H1 (cell line): ENCODE results near the gene PRKAG1. TPM values are rescaled to one million over a fixed set of nuclear protein-coding genes. Genes with fewer than 3 reads are reported as not detected.
A peak's percentile ranks its signal among the peaks of the same experiment; 100 is the strongest.

Experiments used
- CBX5 ChIP-seq: fragments of 300-800, 300-1000 bp; sonication (generic); IDR thresholded peaks from 2 replicates; pipeline ENCODE4 v1.7.1; 2016; ENCODE audit warnings: antibody characterized with exemption, low read length, low read depth
- CEBPB ChIP-seq: IDR thresholded peaks from 2 replicates; pipeline ENCODE4 v1.6.1; 2012; ENCODE audit warnings: low read depth, low read length
- CHD2 ChIP-seq: IDR thresholded peaks from 2 replicates; pipeline ENCODE4 v1.6.1; 2012; ENCODE audit warnings: low read length, improper control_type of control experiment
- EGR1 ChIP-seq: IDR thresholded peaks from 2 replicates; pipeline ENCODE4 v1.6.1; 2011; ENCODE audit warnings: low read depth, low read length, borderline replicate concordance
- FOSL1 ChIP-seq: IDR thresholded peaks from 2 replicates; pipeline ENCODE4 v1.6.1; 2011; ENCODE audit warnings: mild to moderate bottlenecking, low read depth, low read length, moderate library complexity; ENCODE audit not compliant: insufficient read depth
- GABPA ChIP-seq: IDR thresholded peaks from 2 replicates; pipeline ENCODE4 v1.6.1; 2011; ENCODE audit warnings: mild to moderate bottlenecking, low read length, moderate library complexity, borderline replicate concordance; ENCODE audit not compliant: insufficient read depth
- HDAC6 ChIP-seq: IDR thresholded peaks from one replicate; pipeline ENCODE4 v1.7.1; 2012; ENCODE audit warnings: low read depth, mild to moderate bottlenecking, inconsistent platforms, low read length, moderate library complexity
- JUND ChIP-seq: IDR thresholded peaks from 2 replicates; pipeline ENCODE4 v1.6.1; 2011; ENCODE audit warnings: mild to moderate bottlenecking, improper control_type of control experiment, low read length
- KDM5A ChIP-seq: fragments of 200-600 bp; IDR thresholded peaks from 2 replicates; pipeline ENCODE4 v1.7.1; 2012; ENCODE audit warnings: mild to moderate bottlenecking, low read length, inconsistent platforms, mixed read lengths
- NRF1 ChIP-seq: IDR thresholded peaks from 2 replicates; pipeline ENCODE4 v1.6.1; 2011; ENCODE audit warnings: mild to moderate bottlenecking, low read depth, low read length, improper control_type of control experiment
- POLR2A ChIP-seq, 2 experiments: IDR thresholded peaks; 1 replicate in 1 of 2; 2 replicates in 1 of 2; pipeline ENCODE4 v1.6.1; 2011; ENCODE audit warnings: low read depth in 2 of 2, low read length in 2 of 2, mild to moderate bottlenecking in 2 of 2; ENCODE audit errors: control extremely low read depth in 1 of 2
- RBBP5 ChIP-seq: IDR thresholded peaks from 2 replicates; pipeline ENCODE4 v1.7.1; 2012; ENCODE audit warnings: low read depth, mild to moderate bottlenecking, inconsistent platforms, low read length, moderate library complexity, borderline replicate concordance
- RNF2 ChIP-seq: fragments of 200-900, 300-1000 bp; sonication (generic); IDR thresholded peaks from 2 replicates; pipeline ENCODE4 v1.7.1; 2016; ENCODE audit warnings: borderline replicate concordance, low read depth, mild to moderate bottlenecking, antibody characterized with exemption, low read length; ENCODE audit not compliant: poor library complexity, severe bottlenecking; ENCODE audit errors: missing control alignments
- RXRA ChIP-seq: IDR thresholded peaks from 2 replicates; pipeline ENCODE4 v1.6.1; 2011; ENCODE audit warnings: low read depth, mild to moderate bottlenecking, low read length, moderate library complexity; ENCODE audit not compliant: insufficient read depth
- SIN3A ChIP-seq, 2 experiments: IDR thresholded peaks in 1 of 2; conservative IDR thresholded peaks in 1 of 2; 2 replicates each; pipeline ENCODE4 v1.6.1; 2011 to 2012; ENCODE audit warnings: low read length in 2 of 2, improper control_type of control experiment in 1 of 2, low read depth in 1 of 2, mild to moderate bottlenecking in 1 of 2
- SIRT6 ChIP-seq: IDR thresholded peaks from one replicate; pipeline ENCODE4 v1.7.1; 2012; ENCODE audit warnings: low read length, inconsistent platforms
- ZNF274 ChIP-seq: IDR thresholded peaks from 2 replicates; pipeline ENCODE4 v1.7.0; 2012; ENCODE audit warnings: low read length, borderline replicate concordance; ENCODE audit errors: extremely low read depth
- polyA plus RNA-seq, 7 experiments: library from polyadenylated mRNA; depleted of rRNA in 3 of 7; stranded (reverse) in 5 of 7; unstranded in 2 of 7; fragments of >200 nt in 5 of 7; fragments of 200-250 nt in 2 of 7; gene quantifications; 1 replicate in 5 of 7; 2 replicates in 1 of 7; 4 replicates in 1 of 7; pipeline versions ENCODE4 v1.2.1 to v1.2.3, GENCODE V29; 2011 to 2013; ENCODE audit warnings: missing spikeins in 2 of 7, mixed read lengths in 2 of 7
- total RNA-seq: library from RNA; stranded (reverse); fragmentation: NEBNext Ultra II Directional; extraction: Animal tissue kit (Norgen Biotek cat#: 25700); gene quantifications from 2 replicates; pipeline ENCODE4 v1.2.1, GENCODE V29; 2021
- TF ChIP-seq, protein P1 (sequence below): IDR thresholded peaks from 2 replicates; pipeline ENCODE4 v1.6.1; 2011; ENCODE audit warnings: low read depth, mild to moderate bottlenecking, low read length; ENCODE audit not compliant: insufficient read depth
- TF ChIP-seq, protein P2 (sequence below): IDR thresholded peaks from 2 replicates; pipeline ENCODE4 v1.6.1; 2011; ENCODE audit warnings: low read length, improper control_type of control experiment
- TF ChIP-seq, protein P3 (sequence below): IDR thresholded peaks from 2 replicates; pipeline ENCODE4 v1.6.1; 2012; ENCODE audit warnings: inconsistent platforms

PRKAG1 gene
- total and polyA plus RNA-seq, 2 of the 8 experiments (the other 6 are each of a cell fraction or from before 2014, with no cell fraction given), result 38.6 to 57.5 TPM

DNA sequence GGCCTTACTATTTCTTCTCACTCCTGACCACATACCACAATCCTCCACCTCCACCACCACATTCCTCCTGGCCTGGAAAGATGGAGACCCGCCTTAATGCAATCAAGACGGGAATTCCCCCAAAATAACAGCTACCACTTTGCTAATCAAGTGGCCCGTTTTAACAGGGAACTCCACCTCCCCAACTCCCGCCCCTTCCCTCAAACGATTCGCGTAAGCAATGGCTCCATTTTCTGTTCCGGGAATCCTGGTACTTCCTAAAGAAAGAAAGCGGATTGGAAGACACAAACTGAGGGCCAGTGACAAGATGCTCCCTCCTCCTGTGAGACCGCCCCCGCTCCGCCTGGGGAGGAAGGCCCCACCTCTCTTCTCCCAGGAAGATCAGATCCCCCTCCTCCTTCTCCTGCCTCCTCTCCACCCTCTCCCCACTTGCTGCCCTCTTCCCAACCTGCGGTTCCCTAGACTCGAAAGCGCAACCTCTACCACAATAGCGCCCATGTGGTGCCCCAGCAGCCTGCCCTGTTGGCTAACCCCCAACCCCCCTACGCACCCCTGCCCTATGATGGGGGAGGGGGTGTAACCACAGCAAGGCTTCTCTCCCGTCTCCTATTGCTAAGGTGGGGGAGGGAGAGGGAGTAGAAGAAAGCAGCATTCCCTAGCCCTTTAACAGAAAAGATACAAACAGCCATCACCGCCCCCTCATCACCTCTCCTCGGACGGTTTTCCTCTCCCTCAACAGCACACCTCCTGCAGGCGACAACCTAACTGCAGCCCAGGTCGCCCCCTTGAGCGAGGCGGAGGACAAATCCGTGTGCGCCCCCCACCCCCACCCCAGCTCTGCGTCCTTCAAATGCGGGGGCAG lies 62.1 kb downstream of the PRKAG1 start (continued):
- peak; percentile 25 to 82; a peak in 2 of 4 replicates for TF ChIP-seq SIN3A (conservative IDR thresholded peaks at IDR 0.05 in 1 of 2, IDR thresholded peaks at IDR 0.05 in 1 of 2; ENCODE audit: low read depth in 1 of 2, low read length in 2 of 2)
- no peak for TF ChIP-seq RBBP5
- no peak for TF ChIP-seq SIRT6
- TF ChIP-seq, protein P1, sequence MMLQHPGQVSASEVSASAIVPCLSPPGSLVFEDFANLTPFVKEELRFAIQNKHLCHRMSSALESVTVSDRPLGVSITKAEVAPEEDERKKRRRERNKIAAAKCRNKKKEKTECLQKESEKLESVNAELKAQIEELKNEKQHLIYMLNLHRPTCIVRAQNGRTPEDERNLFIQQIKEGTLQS, result no peak
- no peak for TF ChIP-seq RXRA
- TF ChIP-seq CEBPB, result no peak
- TF ChIP-seq EGR1, result peak; percentile 89
- TF ChIP-seq, protein P2, sequence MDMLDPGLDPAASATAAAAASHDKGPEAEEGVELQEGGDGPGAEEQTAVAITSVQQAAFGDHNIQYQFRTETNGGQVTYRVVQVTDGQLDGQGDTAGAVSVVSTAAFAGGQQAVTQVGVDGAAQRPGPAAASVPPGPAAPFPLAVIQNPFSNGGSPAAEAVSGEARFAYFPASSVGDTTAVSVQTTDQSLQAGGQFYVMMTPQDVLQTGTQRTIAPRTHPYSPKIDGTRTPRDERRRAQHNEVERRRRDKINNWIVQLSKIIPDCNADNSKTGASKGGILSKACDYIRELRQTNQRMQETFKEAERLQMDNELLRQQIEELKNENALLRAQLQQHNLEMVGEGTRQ, result no peak
- no peak for TF ChIP-seq FOSL1
- TF ChIP-seq RNF2, result no peak
- TF ChIP-seq, protein P3, sequence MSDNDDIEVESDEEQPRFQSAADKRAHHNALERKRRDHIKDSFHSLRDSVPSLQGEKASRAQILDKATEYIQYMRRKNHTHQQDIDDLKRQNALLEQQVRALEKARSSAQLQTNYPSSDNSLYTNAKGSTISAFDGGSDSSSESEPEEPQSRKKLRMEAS, result peak; percentile 53; the same call in 1 of the 2 replicates
- no peak for TF ChIP-seq ZNF274
- no peak for TF ChIP-seq GABPA
- no peak for TF ChIP-seq KDM5A
- no peak for TF ChIP-seq JUND
- TF ChIP-seq POLR2A (IDR thresholded peaks at IDR 0.05; ENCODE audit: control extremely low read depth in 1 of 2, low read depth in 2 of 2, low read length in 2 of 2), result peak in 1 of 2 experiments; percentile 61; a peak in 2 of 3 replicates
- no peak for TF ChIP-seq CBX5
- TF ChIP-seq NRF1, result no peak
- no peak for TF ChIP-seq HDAC6
- no peak; the same call in 1 of the 2 replicates for TF ChIP-seq CHD2
